DMS79 (cell line): ENCODE results near the gene CACFD1.
A peak's percentile ranks its signal among the peaks of the same experiment; 100 is the strongest.
"Not testable (repeated sequence)": the region's sequence is repeated elsewhere in the genome, so short reads cannot be mapped to it uniquely, and the experiment has no call there.

Experiments used
- DNase-seq: peaks from one replicate; lab custom pipeline; 2025; lab: John Stamatoyannopoulos, UW

The CACFD1 gene

GRCh38 chr9:133440874-133441273 lies 18.9 kb upstream of the CACFD1 start:
- no peak for DNase-seq

GRCh38 chr9:133441571-133441970 lies 18.2 kb upstream of the CACFD1 start:
- DNase-seq = no peak

GRCh38 chr9:133443248-133443647 lies 16.5 kb upstream of the CACFD1 start:
- no peak for DNase-seq

- peak; percentile 53 for DNase-seq
Measured at GRCh38 chr9:133443982-133444381, 15.8 kb upstream of the CACFD1 start.

- DNase-seq = no peak
Measured at GRCh38 chr9:133445293-133445969, 14.3 kb upstream of the CACFD1 start.

- DNase-seq = no peak
Measured at GRCh38 chr9:133448487-133448972, 11.2 kb upstream of the CACFD1 start.

GRCh38 chr9:133449760-133450159 lies 10.0 kb upstream of the CACFD1 start:
- DNase-seq = no peak

GRCh38 chr9:133451865-133452264 lies 7.9 kb upstream of the CACFD1 start:
- not testable (repeated sequence) for DNase-seq

GRCh38 chr9:133452562-133452961 lies 7.2 kb upstream of the CACFD1 start:
- DNase-seq = no peak

GRCh38 chr9:133453651-133454050 lies 6.1 kb upstream of the CACFD1 start:
- DNase-seq = no peak

GRCh38 chr9:133454325-133454724 lies 5.5 kb upstream of the CACFD1 start:
- DNase-seq = no peak

- DNase-seq = no peak
Measured at GRCh38 chr9:133454943-133455673, 4.7 kb upstream of the CACFD1 start.

- no peak for DNase-seq
Measured at GRCh38 chr9:133455936-133456335, 3.8 kb upstream of the CACFD1 start.

GRCh38 chr9:133456409-133456808 lies 3.4 kb upstream of the CACFD1 start:
- DNase-seq = no peak

GRCh38 chr9:133457233-133457632 lies 2.5 kb upstream of the CACFD1 start:
- DNase-seq = no peak

GRCh38 chr9:133457748-133458147 lies 2.0 kb upstream of the CACFD1 start:
- DNase-seq = no peak

- no peak for DNase-seq
Measured at GRCh38 chr9:133458643-133459312, 1.0 kb upstream of the CACFD1 start.

GRCh38 chr9:133460405-133461175 lies 812 bp downstream of the CACFD1 start:
- DNase-seq = peak; percentile 42

GRCh38 chr9:133461975-133462374 lies 2.2 kb downstream of the CACFD1 start:
- DNase-seq = no peak

- no peak for DNase-seq
Measured at GRCh38 chr9:133463234-133463863, 3.6 kb downstream of the CACFD1 start.

- no peak for DNase-seq
Measured at GRCh38 chr9:133463864-133464615, 4.3 kb downstream of the CACFD1 start.
